Measurements from ENCODE around the gene HIVEP3.

DNA sequence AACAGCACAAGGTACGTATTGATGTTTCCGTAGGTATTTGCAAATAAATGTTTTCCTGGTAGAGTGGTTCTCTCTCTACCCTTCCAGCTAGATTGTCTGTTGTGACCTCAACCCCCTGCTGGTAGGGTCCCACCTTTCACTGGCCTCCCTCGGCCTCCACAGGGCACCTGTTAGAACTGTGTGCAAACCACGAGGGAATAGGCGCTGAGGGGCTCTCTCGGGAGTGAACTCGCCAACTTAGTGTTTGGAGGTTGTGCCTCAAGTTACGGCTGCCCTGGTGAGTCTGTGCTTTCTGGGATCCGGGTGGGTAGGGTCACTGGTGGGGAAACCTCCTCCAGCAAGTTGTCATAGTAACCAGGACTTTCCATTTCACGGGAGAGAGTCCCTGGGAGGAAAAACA, 229.6 kb downstream of the HIVEP3 start:
- TF ChIP-seq ZNF830 (tag by site-specific recombination; IDR thresholded peaks at IDR 0.05; ENCODE audit: low read depth) (no peak), EGR2 (tag by site-specific recombination; IDR thresholded peaks at IDR 0.05; ENCODE audit: low read depth) (no peak), ZNF354C (tag by site-specific recombination; IDR thresholded peaks at IDR 0.05; ENCODE audit: borderline replicate concordance, low read depth) (no peak), ZNF302 (tag by site-specific recombination; IDR thresholded peaks at IDR 0.05; ENCODE audit: low read depth) (no peak), ZNF561 (tag by site-specific recombination; IDR thresholded peaks at IDR 0.05; ENCODE audit: borderline replicate concordance) (no peak), ZNF404 (tag by site-specific recombination; IDR thresholded peaks at IDR 0.05) (no peak), ZNF114 (tag by site-specific recombination; IDR thresholded peaks at IDR 0.05) (no peak), ZNF529 (tag by site-specific recombination; IDR thresholded peaks at IDR 0.05; ENCODE audit: insufficient replicate concordance) (no peak), ZNF521 (tag by site-specific recombination; IDR thresholded peaks at IDR 0.05) (no peak), KLF17 (tag by site-specific recombination; IDR thresholded peaks at IDR 0.05) (no peak), PRDM10 (tag by site-specific recombination; IDR thresholded peaks at IDR 0.05) (no peak)
- TF ChIP-seq, protein P1, sequence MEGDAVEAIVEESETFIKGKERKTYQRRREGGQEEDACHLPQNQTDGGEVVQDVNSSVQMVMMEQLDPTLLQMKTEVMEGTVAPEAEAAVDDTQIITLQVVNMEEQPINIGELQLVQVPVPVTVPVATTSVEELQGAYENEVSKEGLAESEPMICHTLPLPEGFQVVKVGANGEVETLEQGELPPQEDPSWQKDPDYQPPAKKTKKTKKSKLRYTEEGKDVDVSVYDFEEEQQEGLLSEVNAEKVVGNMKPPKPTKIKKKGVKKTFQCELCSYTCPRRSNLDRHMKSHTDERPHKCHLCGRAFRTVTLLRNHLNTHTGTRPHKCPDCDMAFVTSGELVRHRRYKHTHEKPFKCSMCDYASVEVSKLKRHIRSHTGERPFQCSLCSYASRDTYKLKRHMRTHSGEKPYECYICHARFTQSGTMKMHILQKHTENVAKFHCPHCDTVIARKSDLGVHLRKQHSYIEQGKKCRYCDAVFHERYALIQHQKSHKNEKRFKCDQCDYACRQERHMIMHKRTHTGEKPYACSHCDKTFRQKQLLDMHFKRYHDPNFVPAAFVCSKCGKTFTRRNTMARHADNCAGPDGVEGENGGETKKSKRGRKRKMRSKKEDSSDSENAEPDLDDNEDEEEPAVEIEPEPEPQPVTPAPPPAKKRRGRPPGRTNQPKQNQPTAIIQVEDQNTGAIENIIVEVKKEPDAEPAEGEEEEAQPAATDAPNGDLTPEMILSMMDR (tag by site-specific recombination; IDR thresholded peaks at IDR 0.05): no peak
- TF ChIP-seq, protein P2, sequence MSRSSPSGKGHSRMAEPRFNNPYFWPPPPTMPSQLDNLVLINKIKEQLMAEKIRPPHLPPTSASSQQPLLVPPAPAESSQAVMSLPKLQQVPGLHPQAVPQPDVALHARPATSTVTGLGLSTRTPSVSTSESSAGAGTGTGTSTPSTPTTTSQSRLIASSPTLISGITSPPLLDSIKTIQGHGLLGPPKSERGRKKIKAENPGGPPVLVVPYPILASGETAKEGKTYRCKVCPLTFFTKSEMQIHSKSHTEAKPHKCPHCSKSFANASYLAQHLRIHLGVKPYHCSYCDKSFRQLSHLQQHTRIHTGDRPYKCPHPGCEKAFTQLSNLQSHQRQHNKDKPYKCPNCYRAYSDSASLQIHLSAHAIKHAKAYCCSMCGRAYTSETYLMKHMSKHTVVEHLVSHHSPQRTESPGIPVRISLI (tag by site-specific recombination; IDR thresholded peaks at IDR 0.05): no peak

All from HEK293 (cell line).